Mammary epithelial cell (primary cell): ENCODE measurements around the gene NEDD8.

Experiments used
- CTCF ChIP-seq, 2 donors: IDR thresholded peaks in 1 of 2; conservative IDR thresholded peaks in 1 of 2; 2 replicates each; pipeline ENCODE4 v1.5.1; 2011 to 2012; ENCODE audit warnings: inconsistent platforms in 2 of 2, low read length in 2 of 2, mild to moderate bottlenecking in 2 of 2, control low read depth in 1 of 2, low read depth in 1 of 2; ENCODE audit not compliant: insufficient read depth in 1 of 2; ENCODE audit errors: extremely low read depth in 1 of 2
- EZH2 ChIP-seq: IDR thresholded peaks from 2 replicates; pipeline ENCODE4 v1.6.1; 2012; ENCODE audit warnings: low read length, inconsistent platforms, borderline replicate concordance

- no peak for TF ChIP-seq CTCF (conservative IDR thresholded peaks at IDR 0.05 in 1 of 2, IDR thresholded peaks at IDR 0.05 in 1 of 2; ENCODE audit: extremely low read depth in 1 of 2, insufficient read depth in 1 of 2, low read depth in 1 of 2, low read length in 2 of 2)
- TF ChIP-seq EZH2 = no peak
These were observed 33.2 kb downstream of the NEDD8 start for GRCh38 chr14:24198814-24199524.
